GM19324 (cell line): ENCODE results near the gene NFKBIL1.
"Not testable (repeated sequence)": the region's sequence is repeated elsewhere in the genome, so short reads cannot be mapped to it uniquely, and the experiment has no call there.

Experiments used
- ATAC-seq: cut with Tn5 transposase; IDR thresholded peaks from one replicate; pipeline ENCODE4 v1.9.1; 2021; ENCODE audit warnings: mild to moderate bottlenecking, moderate library complexity; ENCODE audit not compliant: unreplicated experiment, low FRiP score

Gene NFKBIL1

DNA sequence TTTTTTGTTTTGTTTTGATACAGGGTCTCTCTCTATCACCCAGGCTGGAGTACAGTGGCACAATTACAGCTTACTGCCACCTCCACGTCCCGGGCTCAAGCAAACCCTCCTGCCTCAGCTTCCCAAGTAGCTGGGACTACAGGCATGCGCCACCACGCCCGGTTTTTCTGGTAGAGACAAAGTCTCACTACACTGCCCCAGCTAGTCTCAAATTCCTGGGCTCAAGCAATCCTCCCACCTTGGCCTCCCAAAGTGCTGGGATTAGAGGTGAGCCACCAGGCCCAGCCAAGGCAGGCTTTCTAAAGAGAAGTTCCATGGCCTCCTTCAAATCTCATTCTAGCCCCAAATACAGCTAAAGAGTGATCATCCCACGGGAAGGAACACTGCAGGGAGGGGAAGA lies 13.4 kb upstream of the NFKBIL1 start:
- ATAC-seq = no peak

- ATAC-seq = no peak
These were observed 12.8 kb upstream of the NFKBIL1 start for GRCh38 chr6:31534521-31535040.

GRCh38 chr6:31535538-31536324 lies 11.7 kb upstream of the NFKBIL1 start:
- ATAC-seq = no peak

GRCh38 chr6:31538805-31539400 lies 8.5 kb upstream of the NFKBIL1 start:
- no peak for ATAC-seq

GRCh38 chr6:31540640-31541039 lies 6.8 kb upstream of the NFKBIL1 start:
- ATAC-seq = no peak

DNA sequence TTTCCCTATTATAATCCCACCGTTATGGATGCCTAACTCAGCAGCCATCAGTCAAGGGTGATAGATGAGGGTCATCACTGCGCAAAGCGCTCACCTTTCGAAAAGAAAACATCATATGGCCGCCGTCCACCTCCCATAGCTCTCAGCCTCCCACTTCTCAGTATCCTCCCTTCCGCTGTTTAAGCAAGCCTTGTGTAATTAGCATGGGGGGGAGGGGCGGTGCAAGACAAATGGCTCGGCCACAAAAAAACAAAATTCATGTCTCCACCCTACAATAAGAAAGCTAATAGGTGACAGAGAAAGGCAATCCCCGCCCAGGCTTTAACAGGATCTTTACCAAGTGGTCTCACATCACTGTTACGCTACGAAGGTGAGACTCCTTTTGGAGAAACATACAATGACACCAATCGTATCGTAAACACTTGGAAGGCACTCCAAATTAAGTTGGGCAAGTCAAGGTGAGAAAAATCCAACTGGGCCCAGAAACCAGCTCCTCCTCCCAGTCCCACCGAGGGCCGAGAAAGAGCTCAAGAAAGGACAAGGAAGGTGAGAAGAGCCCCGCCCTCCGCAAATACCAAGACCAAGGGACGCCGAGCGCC lies 6.2 kb upstream of the NFKBIL1 start:
- ATAC-seq = peak; percentile 17

GRCh38 chr6:31541658-31542521 lies 5.5 kb upstream of the NFKBIL1 start, which contains the start of gene DDX39B:
Gene DDX39B (minus strand): TSS chr6:31542003. CDS start chr6:31540532, 1,471 bp downstream.
- peak; percentile 79 for ATAC-seq

- ATAC-seq = no peak
These were observed 3.8 kb upstream of the NFKBIL1 start for GRCh38 chr6:31543639-31544038.

DNA sequence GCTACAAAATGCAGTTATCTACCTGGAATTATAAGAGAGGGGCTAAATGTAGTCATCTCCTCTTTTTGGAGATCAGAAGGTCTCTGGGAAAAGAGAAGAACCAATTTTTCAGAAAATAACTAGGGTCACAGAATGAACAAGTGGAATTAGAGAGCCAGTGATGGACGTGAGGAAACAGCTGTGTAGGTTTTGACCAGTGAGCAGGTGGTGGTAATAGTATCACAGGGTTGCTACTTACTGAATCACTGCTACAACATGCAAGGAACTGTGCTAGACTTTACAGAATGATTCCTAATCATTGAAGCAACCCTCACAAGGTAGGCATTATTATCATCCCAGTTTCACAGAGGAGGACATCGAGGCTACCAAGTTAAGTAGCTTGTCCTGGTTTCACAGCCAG lies 2.7 kb upstream of the NFKBIL1 start:
- ATAC-seq = no peak

DNA sequence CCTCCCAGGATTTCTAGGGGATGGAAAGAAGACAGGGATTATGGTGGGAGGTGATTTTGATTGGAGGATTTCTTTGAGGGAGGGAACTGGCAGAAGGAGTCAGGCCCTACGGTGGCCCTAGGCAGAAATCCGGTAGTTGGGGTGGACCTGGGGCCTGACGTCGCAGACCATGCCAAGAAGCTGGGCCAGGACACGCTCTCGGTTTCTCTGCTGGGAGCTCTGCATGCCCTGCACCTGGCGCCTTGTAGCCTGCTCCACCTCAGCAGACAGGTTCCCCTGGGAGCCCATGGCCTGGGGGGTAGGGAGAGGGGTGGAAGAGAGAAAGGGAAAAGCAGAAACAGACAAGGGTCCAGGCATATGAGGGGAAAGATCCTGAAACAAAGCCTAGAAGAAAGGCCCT lies 2.1 kb upstream of the NFKBIL1 start:
- no peak for ATAC-seq

DNA sequence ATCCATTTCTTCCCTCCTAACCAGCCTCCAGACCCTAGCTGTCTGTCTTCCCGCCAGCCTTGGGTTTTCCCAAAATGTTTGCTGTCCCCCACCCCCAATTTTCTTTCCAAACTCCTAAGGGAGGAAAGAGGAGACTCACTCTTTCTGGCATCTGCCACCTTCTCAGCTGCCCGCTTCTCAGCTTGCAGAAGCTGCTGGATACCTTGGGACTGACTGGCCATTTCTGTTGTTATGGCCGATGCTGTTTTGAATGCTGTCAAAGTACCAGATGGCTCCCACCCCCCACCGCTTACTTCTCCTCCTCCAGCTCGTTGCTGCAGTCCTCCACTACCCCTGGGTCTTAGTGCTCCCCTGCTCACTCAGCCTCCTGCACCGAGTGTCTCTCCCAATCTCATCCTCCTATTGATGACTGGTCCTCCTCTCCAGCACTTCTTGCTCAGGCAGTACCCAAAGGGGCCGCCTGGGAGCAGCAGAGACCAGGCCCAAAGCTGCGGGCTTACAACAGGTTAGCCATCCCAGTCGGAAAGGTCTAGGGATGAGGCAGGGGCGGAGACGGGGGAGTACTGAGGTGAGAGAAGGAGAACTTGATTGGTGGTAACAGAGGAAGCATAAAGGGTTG lies 960 bp upstream of the NFKBIL1 start, which contains the start of gene ATP6V1G2:
ATP6V1G2 (minus strand) TSS at position 270 of the 619 bp plus-strand sequence; CDS start at position 221, 49 bp downstream.
- ATAC-seq = no peak

DNA sequence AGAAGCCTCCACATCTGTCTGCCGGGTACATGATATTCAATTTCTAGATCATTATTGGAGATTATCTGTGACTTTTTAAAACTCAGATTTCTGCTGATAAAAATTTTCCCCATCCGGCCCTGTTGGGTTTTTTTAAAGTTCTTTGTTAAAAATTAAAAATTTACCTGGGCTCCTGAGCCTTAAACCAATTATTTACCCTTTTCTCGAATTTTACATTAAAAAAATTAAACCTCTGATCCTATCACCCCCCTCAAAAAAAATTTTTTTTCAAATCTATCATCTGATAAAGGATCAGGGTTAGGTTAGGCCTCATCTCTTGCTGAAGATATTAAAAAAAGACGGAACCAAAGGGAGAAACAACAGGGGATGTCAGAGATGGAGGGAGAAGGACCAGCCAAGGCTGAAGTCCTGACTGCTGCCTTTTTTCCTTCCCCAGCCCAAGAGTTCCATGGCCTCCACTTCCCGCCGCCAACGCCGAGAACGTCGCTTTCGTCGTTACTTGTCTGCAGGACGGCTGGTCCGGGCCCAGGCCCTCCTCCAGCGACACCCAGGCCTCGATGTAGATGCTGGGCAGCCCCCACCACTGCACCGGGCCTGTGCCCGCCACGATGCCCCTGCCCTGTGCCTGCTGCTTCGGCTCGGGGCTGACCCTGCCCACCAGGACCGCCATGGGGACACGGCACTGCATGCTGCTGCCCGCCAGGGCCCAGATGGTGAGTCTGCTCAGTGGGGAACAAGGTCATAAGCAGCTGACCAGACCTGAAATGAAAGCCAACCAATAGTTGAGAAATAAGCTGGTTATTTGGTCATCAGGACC lies 527 bp downstream of the NFKBIL1 start:
- ATAC-seq = no peak

DNA sequence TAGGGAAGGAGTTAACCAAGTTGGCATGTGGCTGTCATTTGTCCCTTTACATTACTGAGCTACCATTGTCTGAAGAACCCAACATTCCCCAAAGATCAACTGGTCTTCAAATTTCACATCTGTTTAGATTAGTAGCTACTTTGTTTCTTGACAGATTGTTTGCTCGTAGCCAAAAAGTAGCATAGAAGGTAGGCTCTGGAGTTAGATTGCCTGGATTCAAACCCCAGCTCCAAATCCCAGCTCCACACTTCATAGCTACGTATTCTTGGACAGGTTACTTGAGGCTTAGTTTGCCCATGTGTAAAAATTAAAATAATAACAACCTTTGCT lies 1.1 kb downstream of the NFKBIL1 start:
- ATAC-seq = no peak

DNA sequence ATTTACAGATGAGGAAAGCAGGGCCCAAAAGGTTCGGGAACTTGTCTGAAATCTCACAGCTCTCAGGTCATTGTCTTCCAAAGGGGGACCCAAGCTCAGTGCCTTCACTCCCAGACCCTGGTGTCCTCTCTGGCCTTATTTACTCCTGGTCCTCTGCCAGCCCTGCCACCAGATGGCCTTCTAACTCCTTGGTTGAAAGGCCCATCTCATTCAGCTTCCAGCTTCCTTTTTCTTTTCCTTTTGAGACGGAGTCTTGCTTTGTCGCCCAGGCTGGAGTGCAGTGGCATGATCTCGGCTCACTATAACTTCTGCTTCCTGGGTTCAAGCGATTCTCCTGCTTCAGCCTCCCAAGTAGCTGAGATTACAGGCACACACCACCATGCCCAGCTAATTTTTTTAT lies 4.0 kb downstream of the NFKBIL1 start:
- not testable (repeated sequence) for ATAC-seq

DNA sequence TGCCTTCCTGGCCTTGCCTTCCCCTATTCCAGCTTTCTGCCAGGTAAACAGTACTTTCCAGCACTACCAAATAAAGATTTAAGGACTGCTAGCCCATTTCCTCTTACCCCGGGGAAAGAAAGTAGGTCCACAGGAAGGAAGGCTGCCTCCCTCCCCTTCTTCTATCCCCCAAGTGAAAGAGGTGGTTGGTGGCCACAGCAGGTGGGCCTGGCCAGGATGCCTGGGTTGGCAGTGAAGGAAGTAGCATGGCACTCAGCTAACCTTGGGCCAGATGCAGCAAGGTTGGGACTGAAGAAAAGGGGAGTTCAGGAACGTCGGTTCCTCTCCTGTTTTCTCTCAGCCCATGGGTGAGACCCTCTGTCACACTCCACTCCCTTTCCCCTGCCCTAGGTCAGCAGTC lies 8.9 kb downstream of the NFKBIL1 start:
- no peak for ATAC-seq

GRCh38 chr6:31557443-31558317 lies 10.3 kb downstream of the NFKBIL1 start:
- no peak for ATAC-seq

GRCh38 chr6:31558318-31558625 lies 10.9 kb downstream of the NFKBIL1 start:
- no peak for ATAC-seq

DNA sequence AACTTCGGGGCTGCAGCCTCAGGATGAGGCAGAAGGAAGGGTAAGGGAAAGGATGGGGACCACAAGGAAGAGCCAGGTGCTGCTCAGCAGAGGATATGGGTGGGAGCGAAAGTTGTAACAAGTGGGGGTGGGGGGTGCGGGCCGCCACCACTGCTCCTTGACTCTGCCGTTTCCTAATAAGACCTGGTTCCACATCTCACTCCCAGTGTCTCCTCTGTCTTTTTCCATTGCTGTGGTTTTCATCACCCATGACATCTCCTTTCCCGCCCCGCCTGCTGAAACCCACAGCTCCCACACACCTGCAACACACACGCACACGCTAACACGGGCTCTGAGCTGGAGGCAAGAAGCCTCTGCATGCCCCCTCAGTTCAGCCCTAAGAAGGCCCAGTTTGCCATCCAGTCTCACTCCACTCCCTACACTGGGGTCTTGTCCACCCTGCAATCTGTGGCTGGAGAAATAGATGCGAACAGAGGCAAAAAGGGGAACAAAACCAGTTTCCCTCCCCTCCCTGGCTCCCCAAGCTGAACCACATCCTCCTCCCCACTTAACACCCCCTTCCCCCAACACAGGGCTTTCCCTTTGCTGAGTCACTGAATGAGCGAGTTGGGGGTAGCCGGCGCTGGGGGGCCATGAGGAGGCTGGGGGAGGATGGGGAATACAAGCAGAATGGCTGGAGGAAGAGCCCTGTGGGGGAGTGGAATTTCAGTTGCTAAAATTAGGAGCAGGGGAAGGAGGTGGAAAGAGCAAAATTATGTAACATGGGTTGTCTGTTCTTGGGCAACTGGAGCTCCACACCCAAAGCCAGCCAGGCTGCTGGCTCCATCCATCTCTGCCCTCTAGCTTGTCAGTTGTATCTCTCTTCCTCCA lies 11.5 kb downstream of the NFKBIL1 start:
- no peak for ATAC-seq
